IMR-90 (cell line): ENCODE measurements around the gene PARP6. TPM values are rescaled to one million over a fixed set of nuclear protein-coding genes. Genes with fewer than 3 reads are reported as not detected.

Experiments
- ATAC-seq: fragments of 200-7000 bp; cut with Tn5 transposase; 2 replicates; pipeline ENCODE4 v1.9.1; 2020; ENCODE audit warnings: low read depth, mild to moderate bottlenecking, moderate library complexity
- BruUV-seq: library from RNA; stranded (reverse); fragments of 400-500 nt; replicated peaks from 2 replicates; lab custom pipeline; 2021; lab: Mats Ljungman, UMichigan
- CTCF ChIA-PET: fragments of 300-600 bp; formaldehyde crosslinking; extraction: SDS; loops from one replicate; lab custom pipeline; 2021; ENCODE audit warnings: antibody characterized with exemption; lab: Yijun Ruan, JAX
- POLR2A ChIA-PET: fragments of 300-600 bp; sonication (Branson Sonifier 250); formaldehyde crosslinking; loops from one replicate; lab custom pipeline; 2022; ENCODE audit warnings: antibody characterized with exemption; ENCODE audit not compliant: unreplicated experiment; lab: Charles Lee
- DNase-seq: peaks from one replicate; pipeline ENCODE4 v3.0.0; 2013
- H2AFZ ChIP-seq: replicated peaks from 2 replicates; pipeline ENCODE3; 2013; ENCODE audit warnings: low read length, mild to moderate bottlenecking; ENCODE audit not compliant: poor library complexity
- H2AK5ac ChIP-seq: 2 replicates; pipeline ENCODE4 v1.6.1; 2013; ENCODE audit warnings: low read depth, low read length, inconsistent platforms
- H2AK9ac ChIP-seq: replicated peaks from 2 replicates; pipeline ENCODE3; 2013; ENCODE audit warnings: mild to moderate bottlenecking, low read depth, low read length, moderate library complexity; ENCODE audit not compliant: poor library complexity
- H2BK120ac ChIP-seq: 2 replicates; pipeline ENCODE4 v1.6.1; 2013; ENCODE audit warnings: low read depth, low read length, inconsistent platforms
- H2BK15ac ChIP-seq: 3 replicates; pipeline ENCODE4 v1.6.1; 2013; ENCODE audit warnings: low read depth, low read length, inconsistent platforms
- H2BK20ac ChIP-seq: 2 replicates; pipeline ENCODE4 v1.6.1; 2013; ENCODE audit warnings: low read depth, mild to moderate bottlenecking, inconsistent platforms, low read length, moderate library complexity
- H2BK5ac ChIP-seq: 2 replicates; pipeline ENCODE4 v1.6.1; 2013; ENCODE audit warnings: mild to moderate bottlenecking, low read depth, low read length, inconsistent platforms; ENCODE audit not compliant: poor library complexity, severe bottlenecking
- H3K14ac ChIP-seq: replicated peaks from 2 replicates; pipeline ENCODE4 v1.6.1; 2013; ENCODE audit warnings: low read depth, low read length, inconsistent platforms
- H3K18ac ChIP-seq: 2 replicates; pipeline ENCODE4 v1.6.1; 2013; ENCODE audit warnings: low read depth, low read length, control low read depth
- H3K23ac ChIP-seq: 2 replicates; pipeline ENCODE4 v1.6.1; 2013; ENCODE audit warnings: low read depth, low read length, inconsistent platforms
- H3K27ac ChIP-seq: 2 replicates; pipeline ENCODE4 v1.5.1; 2013; ENCODE audit warnings: mild to moderate bottlenecking, control low read depth, low read length; ENCODE audit not compliant: insufficient read depth
- H3K27me3 ChIP-seq: 2 replicates; pipeline ENCODE4 v1.6.1; 2013; ENCODE audit warnings: low read length; ENCODE audit not compliant: control insufficient read depth, insufficient read depth
- H3K36me3 ChIP-seq: 2 replicates; pipeline ENCODE4 v1.6.1; 2013; ENCODE audit warnings: low read length, mixed read lengths; ENCODE audit not compliant: control insufficient read depth, insufficient read depth
- H3K4ac ChIP-seq: 2 replicates; pipeline ENCODE4 v1.6.1; 2013; ENCODE audit warnings: low read depth, low read length, inconsistent platforms
- H3K4me1 ChIP-seq: 2 replicates; pipeline ENCODE4 v1.6.1; 2013; ENCODE audit warnings: low read length, mixed read lengths; ENCODE audit not compliant: control insufficient read depth, insufficient read depth
- H3K4me2 ChIP-seq: 2 replicates; pipeline ENCODE4 v1.6.1; 2013; ENCODE audit warnings: low read depth, mild to moderate bottlenecking, control low read depth, low read length, moderate library complexity
- H3K4me3 ChIP-seq: 2 replicates; pipeline ENCODE4 v1.5.1; 2013; ENCODE audit warnings: low read depth, mild to moderate bottlenecking, control low read depth, low read length, moderate library complexity; ENCODE audit not compliant: insufficient read depth
- H3K56ac ChIP-seq: 2 replicates; pipeline ENCODE4 v1.6.1; 2013; ENCODE audit warnings: low read length, inconsistent platforms; ENCODE audit not compliant: insufficient read depth; ENCODE audit errors: extremely low read depth
- H3K79me1 ChIP-seq, 2 experiments: 2 replicates each; pipeline ENCODE4 v1.6.1; 2013; ENCODE audit warnings: low read length in 2 of 2, inconsistent platforms in 1 of 2, low read depth in 1 of 2
- H3K9ac ChIP-seq: 2 replicates; pipeline ENCODE4 v1.6.1; 2013; ENCODE audit warnings: low read depth, low read length, control low read depth
- H3K9me1 ChIP-seq: 2 replicates; pipeline ENCODE4 v1.6.1; 2013; ENCODE audit warnings: low read length, inconsistent platforms; ENCODE audit not compliant: insufficient read depth
- H3K9me3 ChIP-seq: 2 replicates; pipeline ENCODE4 v1.6.1; 2013; ENCODE audit warnings: low read length; ENCODE audit not compliant: control insufficient read depth, insufficient read depth
- H4K20me1 ChIP-seq: 2 replicates; pipeline ENCODE4 v1.6.1; 2013; ENCODE audit warnings: low read length, inconsistent platforms; ENCODE audit not compliant: insufficient read depth
- H4K5ac ChIP-seq: 2 replicates; pipeline ENCODE4 v1.6.1; 2013; ENCODE audit warnings: mild to moderate bottlenecking, low read depth, low read length, control low read depth
- H4K8ac ChIP-seq, 2 experiments: 2 replicates each; pipeline ENCODE4 v1.6.1; 2013; ENCODE audit warnings: low read depth in 2 of 2, low read length in 2 of 2, control low read depth in 1 of 2, inconsistent platforms in 1 of 2
- H4K91ac ChIP-seq: 2 replicates; pipeline ENCODE4 v1.6.1; 2013; ENCODE audit warnings: low read depth, low read length, inconsistent platforms; ENCODE audit not compliant: insufficient read depth
- BHLHE40 ChIP-seq: fragments of 150-350 bp; IDR thresholded peaks from 2 replicates; pipeline ENCODE4 v1.6.1; 2016; ENCODE audit warnings: mild to moderate bottlenecking, low read depth, low read length
- CEBPB ChIP-seq: IDR thresholded peaks from 2 replicates; pipeline ENCODE4 v1.6.1; 2012; ENCODE audit warnings: low read depth, low read length, improper control_type of control experiment
- CHD1 ChIP-seq: IDR thresholded peaks from 2 replicates; pipeline ENCODE4 v1.6.1; 2012; ENCODE audit warnings: low read depth, low read length, improper control_type of control experiment
- CTCF ChIP-seq: conservative IDR thresholded peaks from 2 replicates; pipeline ENCODE4 v1.5.1; 2012; ENCODE audit warnings: mild to moderate bottlenecking, low read depth, low read length, improper control_type of control experiment
- FOS ChIP-seq: fragments of 150-350 bp; IDR thresholded peaks from 2 replicates; pipeline ENCODE4 v1.6.1; 2016; ENCODE audit warnings: low read depth, low read length
- MAFK ChIP-seq: IDR thresholded peaks from 2 replicates; pipeline ENCODE4 v1.6.1; 2012; ENCODE audit warnings: low read depth, low read length, improper control_type of control experiment
- MAZ ChIP-seq: IDR thresholded peaks from 2 replicates; pipeline ENCODE4 v1.6.1; 2012; ENCODE audit warnings: low read depth, mild to moderate bottlenecking, low read length, improper control_type of control experiment, moderate library complexity, borderline replicate concordance
- MXI1 ChIP-seq: IDR thresholded peaks from 2 replicates; pipeline ENCODE4 v1.6.1; 2012; ENCODE audit warnings: low read depth, mild to moderate bottlenecking, low read length, moderate library complexity, borderline replicate concordance
- POLR2A ChIP-seq: IDR thresholded peaks from 2 replicates; pipeline ENCODE4 v1.6.1; 2012; ENCODE audit warnings: mild to moderate bottlenecking, low read depth, low read length
- RAD21 ChIP-seq: IDR thresholded peaks from 2 replicates; pipeline ENCODE4 v1.6.1; 2012; ENCODE audit warnings: low read length, improper control_type of control experiment
- RCOR1 ChIP-seq: IDR thresholded peaks from 2 replicates; pipeline ENCODE4 v1.6.1; 2012; ENCODE audit warnings: mild to moderate bottlenecking, low read length, improper control_type of control experiment; ENCODE audit not compliant: insufficient replicate concordance
- RFX5 ChIP-seq: IDR thresholded peaks from 2 replicates; pipeline ENCODE4 v1.8.0; 2012; ENCODE audit warnings: low read depth, mild to moderate bottlenecking, low read length, moderate library complexity
- SMC3 ChIP-seq: fragments of 150-350 bp; IDR thresholded peaks from 2 replicates; pipeline ENCODE4 v1.6.1; 2016; ENCODE audit warnings: low read depth, mild to moderate bottlenecking, antibody characterized with exemption, low read length, moderate library complexity
- USF2 ChIP-seq: fragments of 150-350 bp; IDR thresholded peaks from 2 replicates; pipeline ENCODE4 v1.6.1; 2017; ENCODE audit warnings: mild to moderate bottlenecking, antibody characterized with exemption, low read length, low read depth
- WGBS, 2 experiments: methylation state at CpG; one replicate each; pipeline versions ENCODE4 v1.1.5 to v1.1.7; 2013; ENCODE audit warnings: missing lambda C conversion rate in 2 of 2; ENCODE audit not compliant: insufficient read length in 1 of 2; ENCODE audit errors: extremely low coverage in 2 of 2; 5-methylcytosine and 5-hydroxymethylcytosine counted together
- dilution Hi-C: fragments of 300-500 bp; cut with HindIII; formaldehyde crosslinking; loops from one replicate; pipeline ENCODE4 v1.14.3; 2018; ENCODE audit warnings: low sequenced_read_pairs; ENCODE audit not compliant: unreplicated experiment
- in situ Hi-C: fragments of 300-500 bp; cut with MboI; formaldehyde crosslinking; loops from 3 replicates; pipeline ENCODE4 v1.14.3; 2019; ENCODE audit warnings: low sequenced_read_pairs, inconsistent platforms, mixed read lengths
- intact Hi-C: fragments of 100-400 bp; cut with micrococcal nuclease; formaldehyde crosslinking; loops from 2 replicates; pipeline ENCODE4 v1.10.0; 2022
- polyA plus RNA-seq, 3 experiments: library from polyadenylated mRNA; depleted of rRNA; stranded (reverse); fragments of >200 nt; gene quantifications; 2 replicates each; pipeline ENCODE4 v1.2.3, GENCODE V29; 2012; ENCODE audit warnings: low replicate concordance in 1 of 3
- total RNA-seq: library from RNA; depleted of rRNA; stranded (reverse); fragments of >200 nt; gene quantifications from 2 replicates; pipeline ENCODE4 v1.2.3, GENCODE V29; 2012
- TF ChIP-seq, protein P1 (sequence below): fragments of 150-350 bp; IDR thresholded peaks from 2 replicates; pipeline ENCODE4 v1.6.1; 2016; ENCODE audit warnings: low read depth, mild to moderate bottlenecking, low read length, moderate library complexity, borderline replicate concordance

PARP6 gene
- total and polyA plus RNA-seq, 2 of the 4 experiments (the other 2 are of a cell fraction): 13.4 to 45.1 TPM

- H3K4me1 ChIP-seq: no peaks in the 10 kb centered on the region
- no peak overlapping the region for H4K91ac ChIP-seq
- no peak overlapping the region for H3K4me3 ChIP-seq
- H4K8ac ChIP-seq: no peak overlapping the region
- H2BK120ac ChIP-seq: no peak overlapping the region
- H4K20me1 ChIP-seq: no peaks in the 10 kb centered on the region; the same call in 1 of the 2 replicates
- peaks cover 38% of the 10 kb centered on the region for H3K27me3 ChIP-seq
- H2AFZ ChIP-seq: no peak overlapping the region
- peaks cover 2% of the 10 kb centered on the region; the same call in 1 of the 2 replicates for H3K9me3 ChIP-seq
- no peaks in the 10 kb centered on the region for H3K36me3 ChIP-seq
- BruUV-seq: no TSS peak
- no peaks in the 10 kb centered on the region for H3K79me1 ChIP-seq
- dilution Hi-C loops: no loop called here
- H2BK20ac ChIP-seq: no peak overlapping the region
- no peak overlapping the region for H4K5ac ChIP-seq
- H3K56ac ChIP-seq: no peak overlapping the region
- H2BK5ac ChIP-seq: no peak overlapping the region
- H3K4ac ChIP-seq: no peak overlapping the region
- H2AK5ac ChIP-seq: no peak overlapping the region
- in situ Hi-C loops: no loop called here
- ChIA-PET CTCF (no interaction called here), POLR2A (no interaction called here)
- no peak overlapping the region for H3K9ac ChIP-seq
- H3K27ac ChIP-seq: no peak overlapping the region
- no peak overlapping the region for H3K23ac ChIP-seq
- H2BK15ac ChIP-seq: no peak overlapping the region
- H2AK9ac ChIP-seq: no peak overlapping the region
- intact Hi-C loops: no loop called here
- no peak overlapping the region for H3K4me2 ChIP-seq
- ATAC-seq (no peak), DNase-seq (no peak)
- H3K14ac ChIP-seq: no peak overlapping the region
- no peak overlapping the region for H3K18ac ChIP-seq
- WGBS, 2 experiments: 62% methylated on average over 5 of the region's 49 CpGs; no CpG with 5 or more reads in 1 of the 2 experiments
- H3K9me1 ChIP-seq: no peaks in the 10 kb centered on the region
- TF ChIP-seq RAD21 (no peak), CTCF (no peak), CEBPB (no peak), MAFK (no peak), SMC3 (no peak), BHLHE40 (no peak), MXI1 (no peak), FOS (no peak), RFX5 (no peak), RCOR1 (no peak), MAZ (no peak), USF2 (no peak), CHD1 (no peak), POLR2A (no peak)
- TF ChIP-seq, protein P1, sequence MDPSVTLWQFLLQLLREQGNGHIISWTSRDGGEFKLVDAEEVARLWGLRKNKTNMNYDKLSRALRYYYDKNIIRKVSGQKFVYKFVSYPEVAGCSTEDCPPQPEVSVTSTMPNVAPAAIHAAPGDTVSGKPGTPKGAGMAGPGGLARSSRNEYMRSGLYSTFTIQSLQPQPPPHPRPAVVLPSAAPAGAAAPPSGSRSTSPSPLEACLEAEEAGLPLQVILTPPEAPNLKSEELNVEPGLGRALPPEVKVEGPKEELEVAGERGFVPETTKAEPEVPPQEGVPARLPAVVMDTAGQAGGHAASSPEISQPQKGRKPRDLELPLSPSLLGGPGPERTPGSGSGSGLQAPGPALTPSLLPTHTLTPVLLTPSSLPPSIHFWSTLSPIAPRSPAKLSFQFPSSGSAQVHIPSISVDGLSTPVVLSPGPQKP: no peak
Observed at GRCh38 chr15:72288796-72289596, 16.6 kb upstream of the PARP6 start.
